ENCODE measurements around the gene PAQR9. TPM values are rescaled to one million over a fixed set of nuclear protein-coding genes. Genes with fewer than 3 reads are reported as not detected.

The PAQR9 gene
- total and polyA plus RNA-seq, 2 of the 13 experiments (the other 11 are each of a cell fraction or from before 2014, with no cell fraction given) = 3.7 to 10.3 TPM

DNA sequence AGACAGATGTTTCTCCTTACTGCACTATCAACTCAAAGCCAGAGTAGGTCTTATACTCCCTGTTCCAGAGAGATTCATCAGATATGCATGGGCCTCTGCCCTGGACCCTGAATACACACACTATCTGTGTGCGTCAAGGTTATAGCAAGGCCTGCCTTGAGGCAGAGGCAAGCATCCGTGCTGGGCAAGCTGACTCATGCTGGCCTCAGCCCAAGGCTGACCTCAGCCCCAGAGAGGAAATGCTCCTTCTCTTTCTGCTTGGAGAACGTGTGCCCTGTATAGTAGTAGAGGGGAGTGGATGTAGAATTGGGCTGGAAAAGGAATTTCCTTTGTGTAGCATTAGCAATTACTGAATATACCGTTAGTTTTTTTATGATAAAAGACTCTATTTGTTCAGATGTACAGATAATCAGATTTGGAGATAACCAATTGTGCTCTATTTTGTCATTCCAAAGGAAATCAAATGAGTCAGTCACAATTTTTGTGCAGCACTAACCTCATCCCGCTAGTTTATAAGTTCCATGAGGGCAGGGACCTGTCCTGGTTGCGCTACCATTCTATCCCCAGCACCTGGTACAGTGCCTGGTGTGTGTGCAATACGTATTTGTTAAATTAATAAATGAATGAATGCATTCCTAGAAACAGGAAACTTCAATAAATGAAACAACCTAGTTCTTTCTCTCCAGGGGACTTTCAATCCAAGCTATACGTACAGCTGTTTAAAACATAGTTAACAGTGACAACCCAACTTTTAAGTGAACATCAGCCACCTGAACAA, 13.3 kb upstream of the PAQR9 start (continued):
- TF ChIP-seq, protein P1, sequence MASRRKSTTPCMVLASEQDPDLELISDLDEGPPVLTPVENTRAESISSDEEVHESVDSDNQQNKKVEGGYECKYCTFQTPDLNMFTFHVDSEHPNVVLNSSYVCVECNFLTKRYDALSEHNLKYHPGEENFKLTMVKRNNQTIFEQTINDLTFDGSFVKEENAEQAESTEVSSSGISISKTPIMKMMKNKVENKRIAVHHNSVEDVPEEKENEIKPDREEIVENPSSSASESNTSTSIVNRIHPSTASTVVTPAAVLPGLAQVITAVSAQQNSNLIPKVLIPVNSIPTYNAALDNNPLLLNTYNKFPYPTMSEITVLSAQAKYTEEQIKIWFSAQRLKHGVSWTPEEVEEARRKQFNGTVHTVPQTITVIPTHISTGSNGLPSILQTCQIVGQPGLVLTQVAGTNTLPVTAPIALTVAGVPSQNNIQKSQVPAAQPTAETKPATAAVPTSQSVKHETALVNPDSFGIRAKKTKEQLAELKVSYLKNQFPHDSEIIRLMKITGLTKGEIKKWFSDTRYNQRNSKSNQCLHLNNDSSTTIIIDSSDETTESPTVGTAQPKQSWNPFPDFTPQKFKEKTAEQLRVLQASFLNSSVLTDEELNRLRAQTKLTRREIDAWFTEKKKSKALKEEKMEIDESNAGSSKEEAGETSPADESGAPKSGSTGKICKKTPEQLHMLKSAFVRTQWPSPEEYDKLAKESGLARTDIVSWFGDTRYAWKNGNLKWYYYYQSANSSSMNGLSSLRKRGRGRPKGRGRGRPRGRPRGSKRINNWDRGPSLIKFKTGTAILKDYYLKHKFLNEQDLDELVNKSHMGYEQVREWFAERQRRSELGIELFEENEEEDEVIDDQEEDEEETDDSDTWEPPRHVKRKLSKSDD (CRISPR knock-in tag; IDR thresholded peaks at IDR 0.05; ENCODE audit: low read depth) = no peak
- TF ChIP-seq, protein P2, sequence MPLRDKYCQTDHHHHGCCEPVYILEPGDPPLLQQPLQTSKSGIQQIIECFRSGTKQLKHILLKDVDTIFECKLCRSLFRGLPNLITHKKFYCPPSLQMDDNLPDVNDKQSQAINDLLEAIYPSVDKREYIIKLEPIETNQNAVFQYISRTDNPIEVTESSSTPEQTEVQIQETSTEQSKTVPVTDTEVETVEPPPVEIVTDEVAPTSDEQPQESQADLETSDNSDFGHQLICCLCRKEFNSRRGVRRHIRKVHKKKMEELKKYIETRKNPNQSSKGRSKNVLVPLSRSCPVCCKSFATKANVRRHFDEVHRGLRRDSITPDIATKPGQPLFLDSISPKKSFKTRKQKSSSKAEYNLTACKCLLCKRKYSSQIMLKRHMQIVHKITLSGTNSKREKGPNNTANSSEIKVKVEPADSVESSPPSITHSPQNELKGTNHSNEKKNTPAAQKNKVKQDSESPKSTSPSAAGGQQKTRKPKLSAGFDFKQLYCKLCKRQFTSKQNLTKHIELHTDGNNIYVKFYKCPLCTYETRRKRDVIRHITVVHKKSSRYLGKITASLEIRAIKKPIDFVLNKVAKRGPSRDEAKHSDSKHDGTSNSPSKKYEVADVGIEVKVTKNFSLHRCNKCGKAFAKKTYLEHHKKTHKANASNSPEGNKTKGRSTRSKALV (CRISPR knock-in tag; IDR thresholded peaks at IDR 0.05) = no peak
- no peak for TF ChIP-seq KDM4B (CRISPR knock-in tag; IDR thresholded peaks at IDR 0.05)
- no peak for TF ChIP-seq ZBTB42 (CRISPR knock-in tag; IDR thresholded peaks at IDR 0.05)
- no peak for TF ChIP-seq ZNF558 (CRISPR knock-in tag; IDR thresholded peaks at IDR 0.05; ENCODE audit: borderline replicate concordance)
- TF ChIP-seq, protein P3, sequence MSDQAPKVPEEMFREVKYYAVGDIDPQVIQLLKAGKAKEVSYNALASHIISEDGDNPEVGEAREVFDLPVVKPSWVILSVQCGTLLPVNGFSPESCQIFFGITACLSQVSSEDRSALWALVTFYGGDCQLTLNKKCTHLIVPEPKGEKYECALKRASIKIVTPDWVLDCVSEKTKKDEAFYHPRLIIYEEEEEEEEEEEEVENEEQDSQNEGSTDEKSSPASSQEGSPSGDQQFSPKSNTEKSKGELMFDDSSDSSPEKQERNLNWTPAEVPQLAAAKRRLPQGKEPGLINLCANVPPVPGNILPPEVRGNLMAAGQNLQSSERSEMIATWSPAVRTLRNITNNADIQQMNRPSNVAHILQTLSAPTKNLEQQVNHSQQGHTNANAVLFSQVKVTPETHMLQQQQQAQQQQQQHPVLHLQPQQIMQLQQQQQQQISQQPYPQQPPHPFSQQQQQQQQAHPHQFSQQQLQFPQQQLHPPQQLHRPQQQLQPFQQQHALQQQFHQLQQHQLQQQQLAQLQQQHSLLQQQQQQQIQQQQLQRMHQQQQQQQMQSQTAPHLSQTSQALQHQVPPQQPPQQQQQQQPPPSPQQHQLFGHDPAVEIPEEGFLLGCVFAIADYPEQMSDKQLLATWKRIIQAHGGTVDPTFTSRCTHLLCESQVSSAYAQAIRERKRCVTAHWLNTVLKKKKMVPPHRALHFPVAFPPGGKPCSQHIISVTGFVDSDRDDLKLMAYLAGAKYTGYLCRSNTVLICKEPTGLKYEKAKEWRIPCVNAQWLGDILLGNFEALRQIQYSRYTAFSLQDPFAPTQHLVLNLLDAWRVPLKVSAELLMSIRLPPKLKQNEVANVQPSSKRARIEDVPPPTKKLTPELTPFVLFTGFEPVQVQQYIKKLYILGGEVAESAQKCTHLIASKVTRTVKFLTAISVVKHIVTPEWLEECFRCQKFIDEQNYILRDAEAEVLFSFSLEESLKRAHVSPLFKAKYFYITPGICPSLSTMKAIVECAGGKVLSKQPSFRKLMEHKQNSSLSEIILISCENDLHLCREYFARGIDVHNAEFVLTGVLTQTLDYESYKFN (CRISPR knock-in tag; conservative IDR thresholded peaks at IDR 0.05) = peak; percentile 84
- TF ChIP-seq HNRNPL (IDR thresholded peaks at IDR 0.05; ENCODE audit: low read depth, low read length) = no peak
- no peak for TF ChIP-seq TCF12 (IDR thresholded peaks at IDR 0.05)
- no peak for TF ChIP-seq TCF12 (CRISPR knock-in tag; IDR thresholded peaks at IDR 0.05)
- no peak for TF ChIP-seq MTF1 (CRISPR knock-in tag; IDR thresholded peaks at IDR 0.05)
- TF ChIP-seq ZNF782 (CRISPR knock-in tag; IDR thresholded peaks at IDR 0.05; ENCODE audit: borderline replicate concordance) = no peak
- TF ChIP-seq ZNF589 (CRISPR knock-in tag; conservative IDR thresholded peaks at IDR 0.05) = no peak
- no peak for TF ChIP-seq SP140L (CRISPR knock-in tag; IDR thresholded peaks at IDR 0.05; ENCODE audit: borderline replicate concordance)
- 0 out of 4 replicates have a peak, but pooled peaks of 1 of the 2 experiments have one; percentile 18 for TF ChIP-seq NR2F1 (CRISPR knock-in tag; IDR thresholded peaks at IDR 0.05)
- TF ChIP-seq, protein P4, sequence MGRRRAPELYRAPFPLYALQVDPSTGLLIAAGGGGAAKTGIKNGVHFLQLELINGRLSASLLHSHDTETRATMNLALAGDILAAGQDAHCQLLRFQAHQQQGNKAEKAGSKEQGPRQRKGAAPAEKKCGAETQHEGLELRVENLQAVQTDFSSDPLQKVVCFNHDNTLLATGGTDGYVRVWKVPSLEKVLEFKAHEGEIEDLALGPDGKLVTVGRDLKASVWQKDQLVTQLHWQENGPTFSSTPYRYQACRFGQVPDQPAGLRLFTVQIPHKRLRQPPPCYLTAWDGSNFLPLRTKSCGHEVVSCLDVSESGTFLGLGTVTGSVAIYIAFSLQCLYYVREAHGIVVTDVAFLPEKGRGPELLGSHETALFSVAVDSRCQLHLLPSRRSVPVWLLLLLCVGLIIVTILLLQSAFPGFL (CRISPR knock-in tag; IDR thresholded peaks at IDR 0.05) = no peak
- no peak for TF ChIP-seq ZNF720 (CRISPR knock-in tag; IDR thresholded peaks at IDR 0.05)
- no peak for TF ChIP-seq NCOA5 (CRISPR knock-in tag; IDR thresholded peaks at IDR 0.05)
- peak; percentile 88 for TF ChIP-seq ZFX (CRISPR knock-in tag; IDR thresholded peaks at IDR 0.05; ENCODE audit: low read depth)
- peak; percentile 42; the same call in 1 of the 2 replicates for TF ChIP-seq PHF8 (CRISPR knock-in tag; IDR thresholded peaks at IDR 0.05)
- TF ChIP-seq CHD4 (IDR thresholded peaks at IDR 0.05; ENCODE audit: borderline replicate concordance, low read length) = no peak
- TF ChIP-seq SMAD9 (CRISPR knock-in tag; IDR thresholded peaks at IDR 0.05) = no peak
